ENCODE measurements around the gene TXLNG.

The TXLNG gene

DNA sequence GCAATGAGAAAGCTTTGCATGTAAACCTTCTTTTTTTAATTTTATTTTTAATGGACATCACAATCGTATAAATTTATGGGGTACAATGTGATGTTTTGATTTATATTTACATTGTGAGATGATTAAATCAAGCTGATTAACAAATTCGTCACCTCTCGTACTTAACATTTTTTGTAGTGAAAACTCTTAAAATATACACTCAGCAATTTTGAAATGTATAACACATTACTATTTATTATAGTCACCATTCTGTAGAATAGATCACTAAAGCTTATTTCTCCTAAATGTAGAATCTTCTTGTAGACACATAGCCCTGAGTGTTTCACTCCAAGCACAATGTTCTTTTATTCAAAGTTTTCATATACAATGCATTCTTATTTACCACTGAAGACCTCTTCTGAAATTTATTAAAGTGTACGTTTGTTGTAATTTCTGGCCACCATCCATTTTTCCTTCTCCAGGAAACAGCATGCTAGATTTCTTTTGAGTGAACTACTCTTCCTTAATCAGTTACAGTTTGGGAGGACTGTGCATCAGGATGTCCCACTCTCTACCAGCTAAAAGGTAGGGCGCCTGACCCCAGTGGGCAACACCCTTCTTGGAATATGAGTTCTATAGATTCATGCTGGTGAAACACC lies 88.3 kb downstream of the TXLNG start:
- DNase-seq: no peak

DNA sequence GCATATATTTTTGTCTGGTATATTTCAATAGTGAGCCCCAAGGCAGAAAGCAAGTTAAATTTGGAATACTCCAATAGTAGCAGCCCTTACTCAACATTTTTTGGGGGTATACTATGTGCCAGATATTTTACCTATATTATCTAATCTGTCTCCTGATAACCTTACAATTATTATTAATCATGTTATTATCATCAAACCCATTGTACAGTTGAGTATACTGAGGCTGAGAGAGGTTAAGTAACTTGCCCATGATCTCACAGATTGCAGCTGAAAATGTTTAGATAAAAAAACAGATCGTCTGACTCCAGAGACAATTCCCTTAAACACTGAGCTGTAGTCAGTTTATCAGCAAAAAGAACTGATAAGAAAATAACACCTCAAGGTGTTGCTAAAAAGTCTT lies 90.4 kb downstream of the TXLNG start:
- DNase-seq: no peak

DNA sequence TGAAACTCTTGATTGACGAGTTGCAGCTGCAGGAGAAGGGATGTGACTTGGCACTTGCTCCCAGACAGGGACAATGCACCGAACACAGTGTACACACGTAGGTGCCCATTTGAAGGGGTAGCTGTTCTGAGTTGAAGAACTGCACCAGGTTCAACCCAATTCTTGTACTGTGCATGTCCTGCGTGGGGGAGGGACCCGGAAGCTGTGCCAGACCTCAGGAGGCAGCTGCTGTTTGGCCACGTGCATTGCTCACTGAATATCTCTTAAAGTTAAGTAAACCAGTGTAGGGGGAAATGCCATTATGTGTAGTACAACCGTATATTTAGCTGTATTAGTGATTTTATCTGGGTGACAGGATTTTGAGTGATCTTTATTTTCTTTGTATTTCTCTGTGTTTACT lies 95.9 kb downstream of the TXLNG start:
- peak in 1 of 2 experiments; percentile 10 for DNase-seq

DNA sequence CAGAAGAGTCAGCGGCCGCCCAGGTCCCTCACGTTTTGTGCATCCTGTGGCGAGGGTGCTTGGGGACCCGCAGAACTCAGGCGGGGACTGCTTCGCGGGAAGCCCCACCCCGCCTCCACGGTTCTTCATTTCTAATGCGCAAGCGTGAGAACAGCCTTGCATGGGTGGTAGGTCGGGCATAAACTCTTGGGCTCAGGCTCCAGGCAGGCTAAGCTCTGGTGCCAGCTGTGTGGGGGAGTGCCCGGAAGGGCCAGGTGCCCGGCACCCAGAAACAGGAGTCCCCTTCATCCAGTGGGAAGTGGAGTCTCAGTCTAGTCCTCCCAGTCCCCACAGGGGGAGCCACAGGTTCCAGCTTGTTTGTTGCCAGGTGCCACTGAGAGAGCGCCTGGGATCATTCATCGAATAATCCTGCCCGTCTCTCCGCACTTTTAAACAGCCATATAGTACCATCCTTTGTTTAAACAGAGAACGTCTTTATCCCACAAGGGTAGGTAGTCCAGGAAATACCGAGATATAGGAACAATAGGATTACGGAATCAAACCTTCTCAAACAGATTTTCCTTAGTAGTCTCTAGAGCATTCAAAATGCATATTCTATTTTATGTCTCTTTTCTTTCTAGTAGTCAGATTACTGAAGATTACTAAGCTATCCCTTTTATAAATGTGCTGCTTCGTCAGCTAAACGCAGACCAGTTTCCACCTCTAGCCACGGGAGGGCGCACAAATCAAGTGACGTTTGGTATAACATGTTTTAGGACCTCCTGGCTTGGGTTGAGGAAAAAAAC lies 96.6 kb downstream of the TXLNG start:
- DNase-seq: peak; percentile 73 to 78

DNA sequence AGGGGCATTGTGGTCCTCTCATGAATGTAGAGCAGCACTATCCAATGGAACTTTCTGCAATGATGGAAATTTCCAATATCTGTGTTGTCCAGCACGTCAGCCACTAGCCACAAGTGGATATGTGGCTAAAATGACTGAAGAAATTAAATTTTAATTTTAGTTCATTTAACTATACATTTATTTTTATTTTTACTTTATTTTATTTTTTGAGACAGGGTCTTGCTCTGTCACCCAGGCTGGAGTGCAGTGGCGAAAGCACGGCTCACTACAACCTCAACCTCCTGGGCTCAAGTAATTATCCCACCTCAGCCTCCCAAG lies 97.2 kb downstream of the TXLNG start:
- no peak for DNase-seq

DNA sequence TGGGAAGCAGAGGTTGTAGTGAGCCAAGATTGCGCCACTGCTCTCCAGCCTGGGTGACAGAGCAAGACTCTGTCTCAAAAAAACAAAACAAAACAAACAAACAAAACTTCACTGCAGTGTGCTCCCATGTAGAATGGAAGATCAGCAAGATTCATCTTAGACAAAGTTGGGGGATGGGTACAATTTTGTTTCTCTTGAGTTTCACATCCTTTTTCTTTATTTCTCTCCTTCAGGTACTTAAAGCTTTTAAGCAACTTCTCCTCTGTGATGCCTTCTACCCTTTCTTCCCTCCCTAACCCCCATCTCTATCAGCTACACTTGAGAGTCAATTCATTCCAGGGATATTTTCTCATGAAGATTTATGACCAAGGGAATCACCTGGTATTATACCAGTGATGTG lies 99.4 kb downstream of the TXLNG start:
- DNase-seq: no peak

DNA sequence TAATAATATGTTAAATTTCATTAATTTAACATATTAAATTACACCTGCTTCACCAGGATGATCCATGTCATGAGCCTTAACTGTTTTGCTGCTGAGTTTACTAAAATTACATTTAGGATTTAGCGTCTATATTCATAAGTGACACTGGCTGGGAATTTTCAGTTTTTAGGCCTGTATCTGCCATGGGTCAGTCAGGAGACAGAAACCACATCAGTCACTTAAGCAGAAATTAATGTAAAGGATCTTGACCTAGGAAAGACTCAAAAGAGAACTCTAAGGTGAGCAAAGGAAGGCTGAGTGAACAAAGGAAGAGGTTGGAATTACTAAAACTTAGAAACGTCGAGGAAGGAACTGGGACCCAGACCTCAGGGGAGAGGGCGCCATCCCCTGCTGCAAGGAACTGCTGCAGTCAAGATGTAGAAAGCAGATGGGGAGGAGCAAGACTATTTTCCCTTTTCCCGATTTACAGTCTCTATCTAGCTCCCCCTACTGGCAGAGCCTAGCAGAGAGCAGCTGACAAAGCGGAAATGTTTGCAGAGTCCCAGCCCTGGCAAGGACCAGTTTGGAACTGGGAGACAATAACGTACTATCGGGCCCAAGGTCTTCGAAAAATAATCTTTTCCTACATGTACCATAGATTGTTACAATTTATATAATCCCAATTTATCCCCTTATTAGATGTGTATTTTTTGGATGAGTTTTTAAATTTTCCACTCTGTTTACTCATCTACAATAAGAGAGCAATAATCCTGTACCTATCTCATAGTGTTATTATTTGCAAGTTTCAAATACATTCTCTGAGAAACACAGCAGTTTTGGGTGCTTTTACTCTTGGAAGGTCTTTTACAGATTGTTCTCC lies 106.5 kb downstream of the TXLNG start:
- peak; percentile 44 to 64 for DNase-seq

All from activated CD4-positive, alpha-beta T cell treated with anti-CD3 and anti-CD28 coated beads, Interleukin-2, amount 50 U/mL, for 48 hours (primary cell).